ENCODE results near the gene RAB36. TPM values are rescaled to one million over a fixed set of nuclear protein-coding genes. Genes with fewer than 3 reads are reported as not detected.

The RAB36 gene
- total RNA-seq, 4 donors from 2014 or later = 8.8 to 28.7 (median 14.7) TPM

DNA sequence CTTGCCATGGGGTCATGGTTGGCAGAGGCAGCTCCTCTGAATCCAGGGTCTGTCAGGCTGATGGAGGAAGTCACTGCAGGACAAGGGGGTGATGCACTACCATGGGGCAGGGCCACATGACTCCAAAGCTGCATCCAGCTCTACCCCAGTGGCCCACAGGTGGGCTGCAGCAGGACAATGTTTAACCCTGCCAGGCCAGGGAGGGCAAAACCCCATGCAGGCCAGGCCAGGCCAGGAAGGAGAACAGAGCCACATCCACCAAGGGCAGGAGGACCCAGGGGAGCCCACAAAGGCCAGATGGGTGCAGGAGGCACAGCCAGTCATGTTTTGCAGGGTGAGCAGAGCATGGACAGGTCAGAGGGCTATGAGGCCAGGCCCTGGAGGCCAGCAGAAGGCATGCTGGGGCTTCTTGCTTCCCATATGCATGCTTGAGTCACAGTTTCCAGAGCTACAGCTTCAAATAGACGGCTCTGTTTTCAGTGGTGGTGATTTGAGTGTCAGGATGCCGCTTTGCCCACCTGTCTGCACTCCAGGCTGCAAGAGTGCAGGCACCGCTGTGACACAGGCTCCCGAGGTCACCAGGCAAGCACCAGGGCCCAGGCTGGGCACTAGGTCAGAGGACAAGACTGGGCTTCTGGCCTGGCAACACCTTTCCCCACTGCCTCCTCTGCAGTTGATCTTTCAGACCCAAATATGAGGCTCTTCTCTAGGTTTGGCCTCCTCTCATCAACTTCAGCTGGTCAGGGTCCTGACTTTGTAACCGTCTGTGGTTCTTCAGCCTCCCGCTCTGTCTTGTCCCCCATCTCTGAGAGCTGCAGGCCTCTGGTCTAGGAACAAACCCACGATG lies 26.4 kb upstream of the RAB36 start:
- H3K27ac ChIP-seq = no peak overlapping the region
- no peak for DNase-seq
- TF ChIP-seq, protein P1, sequence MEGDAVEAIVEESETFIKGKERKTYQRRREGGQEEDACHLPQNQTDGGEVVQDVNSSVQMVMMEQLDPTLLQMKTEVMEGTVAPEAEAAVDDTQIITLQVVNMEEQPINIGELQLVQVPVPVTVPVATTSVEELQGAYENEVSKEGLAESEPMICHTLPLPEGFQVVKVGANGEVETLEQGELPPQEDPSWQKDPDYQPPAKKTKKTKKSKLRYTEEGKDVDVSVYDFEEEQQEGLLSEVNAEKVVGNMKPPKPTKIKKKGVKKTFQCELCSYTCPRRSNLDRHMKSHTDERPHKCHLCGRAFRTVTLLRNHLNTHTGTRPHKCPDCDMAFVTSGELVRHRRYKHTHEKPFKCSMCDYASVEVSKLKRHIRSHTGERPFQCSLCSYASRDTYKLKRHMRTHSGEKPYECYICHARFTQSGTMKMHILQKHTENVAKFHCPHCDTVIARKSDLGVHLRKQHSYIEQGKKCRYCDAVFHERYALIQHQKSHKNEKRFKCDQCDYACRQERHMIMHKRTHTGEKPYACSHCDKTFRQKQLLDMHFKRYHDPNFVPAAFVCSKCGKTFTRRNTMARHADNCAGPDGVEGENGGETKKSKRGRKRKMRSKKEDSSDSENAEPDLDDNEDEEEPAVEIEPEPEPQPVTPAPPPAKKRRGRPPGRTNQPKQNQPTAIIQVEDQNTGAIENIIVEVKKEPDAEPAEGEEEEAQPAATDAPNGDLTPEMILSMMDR (IDR thresholded peaks at IDR 0.05) = no peak
- no peak for TF ChIP-seq POLR2A (IDR thresholded peaks at IDR 0.05)
- intact Hi-C loops (cut with DNase I; ENCODE audit: low total_unique reads) = no loop called here
- H3K4me1 ChIP-seq = no peaks in the 10 kb centered on the region
- H3K4me3 ChIP-seq = no peak overlapping the region
- no peaks in the 10 kb centered on the region for H3K27me3 ChIP-seq
- no peaks in the 10 kb centered on the region for H3K9me3 ChIP-seq
- no peaks in the 10 kb centered on the region for H3K36me3 ChIP-seq

DNA sequence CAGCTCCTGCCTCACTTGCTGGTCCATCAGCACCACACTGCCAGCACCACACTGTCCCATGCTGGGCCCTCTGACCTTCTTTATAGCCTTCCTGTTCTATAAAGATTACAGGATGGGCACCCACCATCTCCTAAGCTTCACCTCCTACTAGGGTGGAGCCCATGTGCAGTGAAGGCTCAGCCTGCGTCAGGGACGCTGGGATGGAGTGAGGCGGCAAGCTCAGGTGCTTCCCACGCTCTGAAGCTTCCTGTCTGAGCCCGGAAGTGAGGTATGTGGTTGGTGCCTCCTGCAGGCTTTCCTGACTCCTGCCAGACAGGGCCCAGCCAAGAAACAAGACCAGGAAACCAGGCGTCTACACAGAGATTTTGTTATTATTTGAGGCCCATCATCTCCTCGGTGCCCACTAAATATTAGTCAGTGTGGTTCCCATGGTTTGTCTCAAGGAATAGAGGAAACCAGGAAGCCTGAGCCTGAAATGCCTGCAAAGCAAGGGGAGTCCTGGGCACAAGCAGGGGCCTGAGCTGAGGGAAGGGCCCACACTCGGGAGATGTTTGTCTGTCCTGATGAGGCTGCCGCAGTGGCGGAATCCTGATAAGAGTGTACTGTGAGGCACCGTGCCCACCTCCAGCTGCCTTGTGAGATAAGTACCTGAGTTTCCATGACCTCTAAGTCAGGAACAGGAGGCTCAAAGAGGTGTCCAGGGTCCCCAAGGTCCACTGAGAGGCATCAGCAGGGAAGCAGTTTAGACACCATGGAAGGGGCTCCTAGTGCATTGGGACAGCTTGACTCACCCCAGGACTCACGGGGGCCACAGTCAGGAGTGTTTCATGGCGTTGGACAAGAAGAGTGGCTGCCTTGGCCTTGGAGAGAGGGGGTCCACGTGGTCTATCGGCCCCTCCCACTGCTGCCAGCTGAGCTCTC lies 25.5 kb upstream of the RAB36 start:
- intact Hi-C loops (cut with DNase I; ENCODE audit: low total_unique reads) = loop anchor here (10.0 kb wide), 1 partner anchor 165 kb away; no protein-coding TSS in a partner anchor

GRCh38 chr22:23120415-23120899 lies 24.8 kb upstream of the RAB36 start:
- Histone ChIP-seq H3K9me3 (no peaks in the 10 kb centered on the region), H3K27ac (no peak overlapping the region), H3K27me3 (no peaks in the 10 kb centered on the region), H3K4me3 (no peak overlapping the region), H3K36me3 (no peaks in the 10 kb centered on the region), H3K4me1 (no peaks in the 10 kb centered on the region)
- DNase-seq = no peak
- intact Hi-C loops (cut with DNase I; ENCODE audit: low total_unique reads) = loop anchor here (10.0 kb wide), 1 partner anchor 166 kb away; no protein-coding TSS in a partner anchor
- TF ChIP-seq, protein P1 (IDR thresholded peaks at IDR 0.05) = no peak
- TF ChIP-seq POLR2A (IDR thresholded peaks at IDR 0.05) = no peak

More for the DNA sequence above, 25.5 kb upstream of the RAB36 start:
- no peaks in the 10 kb centered on the region for H3K9me3 ChIP-seq
- no peaks in the 10 kb centered on the region for H3K27me3 ChIP-seq
- H3K4me3 ChIP-seq = no peak overlapping the region
- TF ChIP-seq POLR2A (IDR thresholded peaks at IDR 0.05) = no peak
- TF ChIP-seq, protein P1 (IDR thresholded peaks at IDR 0.05) = no peak
- H3K36me3 ChIP-seq = no peaks in the 10 kb centered on the region
- no peaks in the 10 kb centered on the region for H3K4me1 ChIP-seq
- no peak for DNase-seq
- no peak overlapping the region for H3K27ac ChIP-seq

DNA sequence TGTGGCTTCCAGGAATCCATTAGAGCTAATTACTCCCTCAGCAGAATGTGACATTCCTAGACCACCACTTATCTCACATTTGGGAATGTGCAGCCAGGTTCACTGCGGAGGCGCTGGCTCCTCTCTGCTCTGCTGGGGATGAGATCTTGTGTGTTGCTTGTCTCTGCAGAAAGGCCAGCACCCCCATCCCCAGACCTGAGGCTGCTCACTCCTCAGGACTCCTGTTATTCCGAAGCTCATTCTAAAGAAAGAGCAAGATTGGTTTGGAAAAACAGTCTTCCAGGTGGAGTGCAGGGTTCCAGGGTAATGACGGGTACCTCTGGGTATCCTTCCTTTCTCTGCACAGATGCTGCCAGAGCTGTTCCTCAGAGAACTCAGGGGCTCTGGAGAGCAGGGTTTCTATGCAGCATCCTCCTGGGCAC lies 24.3 kb upstream of the RAB36 start:
- Histone ChIP-seq H3K27me3 (no peaks in the 10 kb centered on the region), H3K4me1 (no peaks in the 10 kb centered on the region), H3K4me3 (no peak overlapping the region), H3K27ac (no peak overlapping the region), H3K36me3 (no peaks in the 10 kb centered on the region), H3K9me3 (no peaks in the 10 kb centered on the region)
- intact Hi-C loops (cut with DNase I; ENCODE audit: low total_unique reads) = loop anchor here (10.0 kb wide), 1 partner anchor 166 kb away; no protein-coding TSS in a partner anchor
- no peak for TF ChIP-seq POLR2A (IDR thresholded peaks at IDR 0.05)
- TF ChIP-seq, protein P1 (IDR thresholded peaks at IDR 0.05) = no peak
- DNase-seq = no peak
